Thyroid gland (tissue), 4 donors: Measurements from ENCODE around the gene MAGIX. TPM values are rescaled to one million over a fixed set of nuclear protein-coding genes. Genes with fewer than 3 reads are reported as not detected.
A peak's percentile ranks its signal among the peaks of the same experiment; 100 is the strongest.

ENCODE experiments used
- DNase-seq, 2 donors: peaks; one replicate each; pipeline ENCODE4 v3.0.0-alpha.2; 2019
- H3K27ac ChIP-seq, 3 donors: fragments of 200-600 bp; sonication (generic); 1 replicate in 2 of 3; 2 replicates in 1 of 3; pipeline ENCODE4 v1.5.1; 2016 to 2019; ENCODE audit warnings: mild to moderate bottlenecking in 1 of 3, moderate library complexity in 1 of 3
- H3K27me3 ChIP-seq: fragments of 200-600 bp; sonication (generic); one replicate; pipeline ENCODE4 v1.5.1; 2019
- H3K36me3 ChIP-seq, 2 donors: fragments of 200-600 bp; sonication (generic); one replicate each; pipeline ENCODE4 v1.5.1; 2016 to 2019
- H3K4me1 ChIP-seq, 2 donors: fragments of 200-600 bp; sonication (generic); one replicate each; pipeline ENCODE4 v1.5.1; 2017 to 2019
- H3K4me3 ChIP-seq, 3 donors: fragments of 200-600 bp; sonication (generic); replicated peaks in 1 of 3; 1 replicate in 2 of 3; 2 replicates in 1 of 3; pipeline ENCODE4 v1.5.1; 2016; ENCODE audit warnings: mild to moderate bottlenecking in 1 of 3
- H3K9me3 ChIP-seq: fragments of 200-600 bp; sonication (generic); one replicate; pipeline ENCODE4 v1.5.1; 2017
- CTCF ChIP-seq, 6 experiments: fragments of 200-600 bp in 3 of 6; fragments of 450-650 bp in 3 of 6; sonication (generic) in 3 of 6; IDR thresholded peaks; one replicate each; pipeline ENCODE4 v1.5.1; 2016 to 2019; ENCODE audit warnings: antibody characterized with exemption in 6 of 6, mild to moderate bottlenecking in 2 of 6, inconsistent platforms in 1 of 6, moderate library complexity in 1 of 6
- POLR2A ChIP-seq, 2 donors: fragments of 450-650 bp; IDR thresholded peaks; one replicate each; pipeline ENCODE4 v1.6.1; 2017; ENCODE audit warnings: antibody characterized with exemption in 2 of 2, mild to moderate bottlenecking in 2 of 2, moderate library complexity in 1 of 2
- WGBS, 2 donors: methylation state at CpG; one replicate each; pipeline ENCODE4 v1.1.5; 2017; 5-methylcytosine and 5-hydroxymethylcytosine counted together
- intact Hi-C: fragments of 100-400 bp; cut with DNase I; formaldehyde crosslinking; loops from one replicate; pipeline ENCODE4 v1.15.1; 2023
- total RNA-seq, 4 donors: library from RNA; depleted of rRNA; stranded (reverse); fragments of >200 nt; gene quantifications; one replicate each; pipeline ENCODE4 v1.2.3, GENCODE V29; 2016

The MAGIX gene
- total RNA-seq, 4 donors from 2014 or later, result 16.5 to 40.9 (median 27.5) TPM

DNA sequence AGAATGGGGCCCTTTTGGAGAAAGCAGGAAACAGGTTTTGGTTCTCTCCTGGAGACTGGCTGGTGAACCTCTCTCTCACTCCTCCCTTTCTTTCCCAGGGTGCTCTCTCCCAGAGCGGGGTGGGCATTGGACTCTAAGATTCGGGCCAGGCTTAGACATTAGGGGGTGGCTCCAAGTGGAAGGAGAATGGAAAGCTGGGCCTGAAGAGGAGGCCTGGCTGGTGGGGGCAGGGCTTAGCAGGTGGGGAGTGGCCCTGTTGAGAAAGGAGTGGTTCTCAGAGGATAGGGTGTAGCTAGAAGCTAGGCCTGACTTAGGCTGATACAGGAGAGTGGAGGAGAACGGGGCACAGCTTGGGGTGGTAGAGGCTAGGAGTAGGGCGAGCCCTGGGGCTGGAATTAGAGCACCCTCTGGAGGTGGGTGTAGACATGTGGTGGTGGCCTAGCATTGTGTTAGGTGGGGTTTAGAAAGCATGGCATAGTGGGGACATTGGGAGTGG is 14.8 kb downstream of the MAGIX start:
- H3K27ac ChIP-seq, result no peak overlapping the region
- H3K4me1 ChIP-seq, result peaks cover 0 to 3% of the 10 kb centered on the region in 2 donors
- 92 to 96% methylated on average over 3 to 4 of the region's 4 CpGs for WGBS, 2 donors
- intact Hi-C loops, result no loop called here
- TF ChIP-seq POLR2A (IDR thresholded peaks at IDR 0.05), result no peak
- no peak for TF ChIP-seq CTCF (IDR thresholded peaks at IDR 0.05)
- H3K4me3 ChIP-seq, result no peak overlapping the region
- no peak for DNase-seq
- no peaks in the 10 kb centered on the region for H3K36me3 ChIP-seq
- H3K9me3 ChIP-seq, result no peaks in the 10 kb centered on the region
- no peaks in the 10 kb centered on the region for H3K27me3 ChIP-seq

- Histone ChIP-seq H3K4me1 (peaks cover 0 to under 1% of the 10 kb centered on the region in 2 donors), H3K27ac (no peak overlapping the region), H3K9me3 (no peaks in the 10 kb centered on the region), H3K27me3 (no peaks in the 10 kb centered on the region), H3K36me3 (peaks cover 0 to under 1% of the 10 kb centered on the region in 2 donors), H3K4me3 (no peak overlapping the region)
- intact Hi-C loops, result no loop called here
- no CpG with 5 or more reads among the region's 23 CpGs for WGBS, 2 donors
- DNase-seq, result no peak
- no peak for TF ChIP-seq POLR2A (IDR thresholded peaks at IDR 0.05)
- TF ChIP-seq CTCF (IDR thresholded peaks at IDR 0.05), result no peak
Measured at GRCh38 chrX:49177873-49178480, 15.4 kb downstream of the MAGIX start.

GRCh38 chrX:49178537-49178936 is 16.0 kb downstream of the MAGIX start:
- DNase-seq, result no peak
- WGBS, 2 donors, result no CpG with 5 or more reads among the region's 3 CpGs
- intact Hi-C loops, result no loop called here
- Histone ChIP-seq H3K4me1 (no peaks in the 10 kb centered on the region), H3K4me3 (no peak overlapping the region), H3K9me3 (no peaks in the 10 kb centered on the region), H3K36me3 (peaks cover 0 to 4% of the 10 kb centered on the region in 2 donors), H3K27ac (no peak overlapping the region), H3K27me3 (no peaks in the 10 kb centered on the region)
- TF ChIP-seq CTCF (IDR thresholded peaks at IDR 0.05) (no peak), POLR2A (IDR thresholded peaks at IDR 0.05) (no peak)

GRCh38 chrX:49179358-49179757 is 16.8 kb downstream of the MAGIX start:
- Histone ChIP-seq H3K27me3 (no peaks in the 10 kb centered on the region), H3K9me3 (no peaks in the 10 kb centered on the region), H3K4me3 (no peak overlapping the region), H3K36me3 (peaks cover 0 to 4% of the 10 kb centered on the region in 2 donors), H3K27ac (no peak overlapping the region), H3K4me1 (no peaks in the 10 kb centered on the region)
- intact Hi-C loops, result no loop called here
- DNase-seq, result no peak
- WGBS, 2 donors, result 100% methylated on average over 1 of the region's 2 CpGs
- TF ChIP-seq CTCF (IDR thresholded peaks at IDR 0.05) (no peak), POLR2A (IDR thresholded peaks at IDR 0.05) (no peak)

DNA sequence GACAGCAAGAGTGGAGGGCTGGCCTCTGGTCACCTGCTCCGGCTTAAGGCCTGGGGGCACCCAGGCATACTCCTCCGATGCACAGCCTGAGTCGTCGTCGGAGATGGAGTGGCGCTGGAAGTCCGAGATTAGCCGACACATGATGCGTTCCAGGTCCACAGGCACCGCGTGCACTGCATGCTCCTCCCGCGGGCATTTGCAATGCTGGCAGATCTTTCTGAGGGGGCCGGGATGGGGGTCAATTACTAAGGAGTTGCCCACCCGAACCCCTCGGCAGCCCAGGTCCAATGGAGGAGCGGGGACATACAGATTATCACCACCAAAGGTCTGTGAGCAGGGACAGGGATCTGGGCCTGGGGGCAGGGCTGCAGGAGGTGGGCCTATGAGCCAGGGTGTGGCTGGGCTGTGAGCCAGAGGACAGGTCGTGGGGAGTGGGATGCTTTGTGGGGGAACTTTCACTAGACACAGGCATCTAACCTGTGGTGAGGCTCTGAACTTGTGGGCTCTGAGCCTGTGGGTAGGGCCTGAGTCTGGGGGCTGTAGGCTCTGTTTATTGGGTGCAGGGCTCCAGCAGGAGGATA is 21.2 kb downstream of the MAGIX start:
- Histone ChIP-seq H3K27ac (no peak overlapping the region), H3K4me3 (no peak overlapping the region), H3K27me3 (no peaks in the 10 kb centered on the region), H3K4me1 (no peaks in the 10 kb centered on the region), H3K36me3 (peaks cover 0 to 4% of the 10 kb centered on the region in 2 donors), H3K9me3 (no peaks in the 10 kb centered on the region)
- 64% methylated on average over 2 of the region's 18 CpGs; no CpG with 5 or more reads in 1 of the 2 donors for whole genome bisulfite sequencing, 2 donors
- peak in 1 of 2 donors; percentile 5 for DNase-seq
- intact Hi-C loops, result no loop called here
- TF ChIP-seq POLR2A (IDR thresholded peaks at IDR 0.05), result no peak
- TF ChIP-seq CTCF (IDR thresholded peaks at IDR 0.05), result no peak
